Measurements from ENCODE around the gene NTN5.

DNA sequence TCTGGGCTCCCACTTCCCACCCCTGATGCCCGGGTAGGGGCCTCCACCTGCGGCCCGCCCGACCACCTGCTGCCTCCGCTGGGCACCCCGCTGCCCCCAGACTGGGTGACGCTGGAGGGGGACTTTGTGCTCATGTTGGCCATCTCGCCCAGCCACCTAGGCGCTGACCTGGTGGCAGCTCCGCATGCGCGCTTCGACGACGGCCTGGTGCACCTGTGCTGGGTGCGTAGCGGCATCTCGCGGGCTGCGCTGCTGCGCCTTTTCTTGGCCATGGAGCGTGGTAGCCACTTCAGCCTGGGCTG is 43.6 kb downstream of the NTN5 start:
- TF ChIP-seq, protein P1, sequence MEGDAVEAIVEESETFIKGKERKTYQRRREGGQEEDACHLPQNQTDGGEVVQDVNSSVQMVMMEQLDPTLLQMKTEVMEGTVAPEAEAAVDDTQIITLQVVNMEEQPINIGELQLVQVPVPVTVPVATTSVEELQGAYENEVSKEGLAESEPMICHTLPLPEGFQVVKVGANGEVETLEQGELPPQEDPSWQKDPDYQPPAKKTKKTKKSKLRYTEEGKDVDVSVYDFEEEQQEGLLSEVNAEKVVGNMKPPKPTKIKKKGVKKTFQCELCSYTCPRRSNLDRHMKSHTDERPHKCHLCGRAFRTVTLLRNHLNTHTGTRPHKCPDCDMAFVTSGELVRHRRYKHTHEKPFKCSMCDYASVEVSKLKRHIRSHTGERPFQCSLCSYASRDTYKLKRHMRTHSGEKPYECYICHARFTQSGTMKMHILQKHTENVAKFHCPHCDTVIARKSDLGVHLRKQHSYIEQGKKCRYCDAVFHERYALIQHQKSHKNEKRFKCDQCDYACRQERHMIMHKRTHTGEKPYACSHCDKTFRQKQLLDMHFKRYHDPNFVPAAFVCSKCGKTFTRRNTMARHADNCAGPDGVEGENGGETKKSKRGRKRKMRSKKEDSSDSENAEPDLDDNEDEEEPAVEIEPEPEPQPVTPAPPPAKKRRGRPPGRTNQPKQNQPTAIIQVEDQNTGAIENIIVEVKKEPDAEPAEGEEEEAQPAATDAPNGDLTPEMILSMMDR (conservative IDR thresholded peaks at IDR 0.05; ENCODE audit: low read depth, low read length) = no peak
- TF ChIP-seq EZH2 (IDR thresholded peaks at IDR 0.05; ENCODE audit: borderline replicate concordance, low read depth, low read length, poor library complexity, severe bottlenecking) = no peak
